Ovary (tissue), 3 donors: ENCODE measurements around the gene PRMT1.

ENCODE experiments used
- EP300 ChIP-seq: sonication (generic); formaldehyde crosslinking; IDR thresholded peaks from one replicate; pipeline ENCODE4 v1.6.1; 2017; ENCODE audit warnings: antibody characterized with exemption
- POLR2A ChIP-seq: fragments of 450-650 bp; IDR thresholded peaks from one replicate; pipeline ENCODE4 v1.6.1; 2017; ENCODE audit warnings: antibody characterized with exemption, mild to moderate bottlenecking, moderate library complexity
- TF ChIP-seq, protein P1 (sequence below), 3 donors: fragments of 450-650 bp in 2 of 3; fragments of 200-600 bp in 1 of 3; IDR thresholded peaks; one replicate each; pipeline versions ENCODE4 v1.5.1 to v1.8.0; 2016 to 2022; ENCODE audit warnings: antibody characterized with exemption in 3 of 3, mild to moderate bottlenecking in 1 of 3
- donor health status: DM: no; HTN: no; CAD: no.

GRCh38 chr19:49631014-49631588 lies 46.0 kb upstream of the PRMT1 start:
- TF ChIP-seq, protein P1, sequence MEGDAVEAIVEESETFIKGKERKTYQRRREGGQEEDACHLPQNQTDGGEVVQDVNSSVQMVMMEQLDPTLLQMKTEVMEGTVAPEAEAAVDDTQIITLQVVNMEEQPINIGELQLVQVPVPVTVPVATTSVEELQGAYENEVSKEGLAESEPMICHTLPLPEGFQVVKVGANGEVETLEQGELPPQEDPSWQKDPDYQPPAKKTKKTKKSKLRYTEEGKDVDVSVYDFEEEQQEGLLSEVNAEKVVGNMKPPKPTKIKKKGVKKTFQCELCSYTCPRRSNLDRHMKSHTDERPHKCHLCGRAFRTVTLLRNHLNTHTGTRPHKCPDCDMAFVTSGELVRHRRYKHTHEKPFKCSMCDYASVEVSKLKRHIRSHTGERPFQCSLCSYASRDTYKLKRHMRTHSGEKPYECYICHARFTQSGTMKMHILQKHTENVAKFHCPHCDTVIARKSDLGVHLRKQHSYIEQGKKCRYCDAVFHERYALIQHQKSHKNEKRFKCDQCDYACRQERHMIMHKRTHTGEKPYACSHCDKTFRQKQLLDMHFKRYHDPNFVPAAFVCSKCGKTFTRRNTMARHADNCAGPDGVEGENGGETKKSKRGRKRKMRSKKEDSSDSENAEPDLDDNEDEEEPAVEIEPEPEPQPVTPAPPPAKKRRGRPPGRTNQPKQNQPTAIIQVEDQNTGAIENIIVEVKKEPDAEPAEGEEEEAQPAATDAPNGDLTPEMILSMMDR (IDR thresholded peaks at IDR 0.05): no peak
- no peak for TF ChIP-seq EP300
- TF ChIP-seq POLR2A: no peak
